Measurements from ENCODE around the gene TNRC18.

TNRC18 gene

DNA sequence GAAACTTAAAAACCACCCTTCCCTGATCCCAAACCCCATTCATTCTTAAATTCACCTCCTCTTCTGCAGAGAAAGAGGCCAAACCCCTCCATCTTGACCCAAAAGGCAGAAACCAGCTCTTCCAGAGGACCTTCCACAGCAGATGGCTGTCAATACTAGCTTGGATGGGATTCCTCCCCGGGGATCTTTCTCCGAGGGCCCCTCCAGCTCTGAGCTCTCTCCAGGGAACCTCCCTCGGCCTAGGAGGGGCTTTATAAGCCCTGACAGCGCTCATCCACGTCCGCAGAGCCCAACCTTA, 5.4 kb downstream of the TNRC18 start:
- TF ChIP-seq, protein P1, sequence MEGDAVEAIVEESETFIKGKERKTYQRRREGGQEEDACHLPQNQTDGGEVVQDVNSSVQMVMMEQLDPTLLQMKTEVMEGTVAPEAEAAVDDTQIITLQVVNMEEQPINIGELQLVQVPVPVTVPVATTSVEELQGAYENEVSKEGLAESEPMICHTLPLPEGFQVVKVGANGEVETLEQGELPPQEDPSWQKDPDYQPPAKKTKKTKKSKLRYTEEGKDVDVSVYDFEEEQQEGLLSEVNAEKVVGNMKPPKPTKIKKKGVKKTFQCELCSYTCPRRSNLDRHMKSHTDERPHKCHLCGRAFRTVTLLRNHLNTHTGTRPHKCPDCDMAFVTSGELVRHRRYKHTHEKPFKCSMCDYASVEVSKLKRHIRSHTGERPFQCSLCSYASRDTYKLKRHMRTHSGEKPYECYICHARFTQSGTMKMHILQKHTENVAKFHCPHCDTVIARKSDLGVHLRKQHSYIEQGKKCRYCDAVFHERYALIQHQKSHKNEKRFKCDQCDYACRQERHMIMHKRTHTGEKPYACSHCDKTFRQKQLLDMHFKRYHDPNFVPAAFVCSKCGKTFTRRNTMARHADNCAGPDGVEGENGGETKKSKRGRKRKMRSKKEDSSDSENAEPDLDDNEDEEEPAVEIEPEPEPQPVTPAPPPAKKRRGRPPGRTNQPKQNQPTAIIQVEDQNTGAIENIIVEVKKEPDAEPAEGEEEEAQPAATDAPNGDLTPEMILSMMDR (IDR thresholded peaks at IDR 0.05; ENCODE audit: low read depth, low read length) = no peak
- H3K9me3 ChIP-seq = no peaks in the 10 kb centered on the region
- no peak overlapping the region; the same call in 1 of the 2 replicates for H3K4me3 ChIP-seq (ENCODE audit: low read depth, low read length)
- H3K27me3 ChIP-seq = peaks cover 30% of the 10 kb centered on the region
- DNase-seq = no peak
- H3K36me3 ChIP-seq = no peaks in the 10 kb centered on the region
- H3K4me1 ChIP-seq = peaks cover 7% of the 10 kb centered on the region; the same call in 1 of the 2 replicates

DNA sequence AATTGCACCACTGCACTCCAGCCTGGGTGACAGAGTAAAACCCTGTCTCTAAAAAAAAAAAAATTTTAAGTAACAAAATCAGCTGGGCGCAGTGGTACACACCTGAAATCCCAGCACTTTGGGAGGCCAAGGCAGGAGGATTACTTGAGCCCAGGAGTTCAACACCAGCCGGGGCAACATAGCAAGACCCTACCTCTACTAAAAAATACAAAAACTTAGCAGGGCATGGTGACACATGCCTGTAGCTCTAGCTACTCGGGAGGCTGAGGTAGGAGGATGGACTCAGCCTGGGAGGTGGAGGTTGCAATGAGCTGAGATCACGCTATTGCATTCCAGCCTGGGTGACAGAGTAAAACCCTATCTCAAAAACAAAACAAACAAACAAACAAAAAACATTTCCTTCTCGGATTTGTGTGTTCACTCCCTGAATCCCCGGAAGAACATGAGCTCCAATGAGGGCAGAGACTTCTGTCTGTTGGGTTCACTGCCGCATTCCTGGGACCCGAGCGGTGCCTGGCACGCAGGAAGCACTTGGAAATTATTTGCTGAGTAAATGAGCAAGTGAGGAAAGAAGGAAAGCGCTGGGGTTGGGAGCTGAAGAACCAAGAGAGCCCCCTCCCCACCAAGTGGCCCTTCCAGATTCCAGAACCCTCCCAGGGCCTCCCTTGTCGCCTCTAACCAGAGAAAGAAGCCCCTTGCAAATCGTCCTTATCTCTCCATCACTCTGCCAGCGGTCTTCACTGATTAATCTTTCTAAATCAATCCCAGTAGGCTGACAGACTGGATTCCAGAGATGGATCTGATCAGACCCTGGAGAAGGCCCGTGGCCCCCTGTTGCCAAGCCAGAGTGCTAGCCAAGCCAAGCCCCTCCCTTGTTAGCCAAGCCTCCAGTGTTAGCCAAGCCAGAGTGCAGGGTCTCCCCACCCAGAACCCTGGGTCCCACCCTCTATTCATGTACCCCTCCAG, 6.2 kb downstream of the TNRC18 start:
- H3K36me3 ChIP-seq = no peaks in the 10 kb centered on the region
- peaks cover 7% of the 10 kb centered on the region; the same call in 1 of the 2 replicates for H3K4me1 ChIP-seq
- H3K27me3 ChIP-seq = peaks cover 30% of the 10 kb centered on the region
- no peak for DNase-seq
- no peaks in the 10 kb centered on the region for H3K9me3 ChIP-seq
- TF ChIP-seq, protein P1 (IDR thresholded peaks at IDR 0.05; ENCODE audit: low read depth, low read length) = no peak
- no peak overlapping the region for H3K4me3 ChIP-seq (ENCODE audit: low read depth, low read length)

DNA sequence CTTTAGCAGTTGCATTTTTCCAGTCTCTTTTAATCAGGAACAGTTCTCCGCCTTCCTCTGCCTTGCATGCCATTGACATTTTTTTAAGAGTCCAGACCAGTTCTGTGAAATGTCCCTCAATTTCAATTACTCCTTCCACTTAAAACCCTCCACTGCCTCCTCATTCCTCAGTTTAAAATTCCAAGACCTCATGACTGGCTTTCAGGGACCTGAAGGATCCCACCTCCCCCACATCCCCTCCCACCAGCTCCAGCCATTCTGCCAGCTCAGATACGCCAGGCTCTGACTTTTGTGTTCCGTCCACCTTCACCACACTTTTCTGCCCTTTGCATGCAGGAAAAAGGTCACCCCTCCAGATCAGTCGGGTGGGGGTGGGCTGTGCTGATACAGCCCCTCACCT, 8.7 kb downstream of the TNRC18 start:
- no peaks in the 10 kb centered on the region for H3K9me3 ChIP-seq
- H3K4me1 ChIP-seq = peaks cover 7% of the 10 kb centered on the region; the same call in 1 of the 2 replicates
- H3K27me3 ChIP-seq = peaks cover 13% of the 10 kb centered on the region
- no peak overlapping the region for H3K4me3 ChIP-seq (ENCODE audit: low read depth, low read length)
- DNase-seq = no peak
- no peaks in the 10 kb centered on the region for H3K36me3 ChIP-seq
- TF ChIP-seq, protein P1 (IDR thresholded peaks at IDR 0.05; ENCODE audit: low read depth, low read length) = no peak

DNA sequence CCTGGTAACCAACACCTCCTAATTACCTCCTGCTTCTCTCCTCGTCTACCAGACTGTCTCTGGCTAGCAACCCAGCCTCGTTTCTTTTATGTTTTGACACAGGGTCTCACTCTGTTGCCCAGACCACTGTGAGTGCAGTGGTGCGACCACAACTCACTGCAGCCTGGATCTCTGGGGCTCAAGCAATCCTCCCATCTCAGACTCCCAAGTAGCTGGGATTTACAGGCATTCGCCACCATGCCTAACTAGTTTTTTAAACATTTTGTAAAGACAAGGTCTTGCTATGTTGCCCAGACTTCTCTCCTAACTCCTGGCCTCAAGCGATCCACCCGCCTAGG, 10.2 kb downstream of the TNRC18 start:
- no peaks in the 10 kb centered on the region; the same call in 1 of the 2 replicates for H3K4me1 ChIP-seq
- DNase-seq = no peak
- no peaks in the 10 kb centered on the region for H3K27me3 ChIP-seq
- TF ChIP-seq, protein P1 (IDR thresholded peaks at IDR 0.05; ENCODE audit: low read depth, low read length) = no peak
- H3K4me3 ChIP-seq (ENCODE audit: low read depth, low read length) = no peak overlapping the region
- H3K36me3 ChIP-seq = no peaks in the 10 kb centered on the region
- no peaks in the 10 kb centered on the region for H3K9me3 ChIP-seq

DNA sequence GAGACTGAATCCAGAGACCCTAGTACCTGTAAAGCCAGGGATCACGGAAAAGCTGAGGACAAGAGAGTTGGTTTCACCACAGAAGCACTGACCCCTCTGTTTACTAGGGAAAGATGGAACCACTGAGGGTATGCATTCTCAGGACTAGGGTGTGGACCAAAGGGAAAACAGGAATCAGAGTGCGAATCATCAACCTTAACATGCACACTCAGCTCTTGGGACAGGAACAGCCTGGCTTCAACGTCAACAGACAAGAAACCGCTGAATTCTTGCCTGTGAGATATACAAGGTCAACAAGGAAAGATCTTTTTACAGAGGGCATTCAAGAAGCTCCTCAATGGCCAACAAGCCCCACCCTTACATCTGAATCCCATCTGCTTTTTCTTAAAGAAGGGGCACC, 14.9 kb downstream of the TNRC18 start:
- no peak for DNase-seq
- H3K4me1 ChIP-seq = no peaks in the 10 kb centered on the region
- H3K4me3 ChIP-seq (ENCODE audit: low read depth, low read length) = no peak overlapping the region
- H3K36me3 ChIP-seq = peaks cover 3% of the 10 kb centered on the region; the same call in 1 of the 2 replicates
- H3K27me3 ChIP-seq = no peaks in the 10 kb centered on the region
- no peaks in the 10 kb centered on the region for H3K9me3 ChIP-seq
- TF ChIP-seq, protein P1 (IDR thresholded peaks at IDR 0.05; ENCODE audit: low read depth, low read length) = no peak

Data from BE2C (cell line).